ENCODE data around the gene DOCK10.
"Not testable (repeated sequence)": the region's sequence is repeated elsewhere in the genome, so short reads cannot be mapped to it uniquely, and the experiment has no call there.

The DOCK10 gene

GRCh38 chr2:224946895-224947294 lies 95.4 kb downstream of the DOCK10 start:
- no peak for DNase-seq (ENCODE audit: low spot score)

GRCh38 chr2:224944707-224945547 lies 97.3 kb downstream of the DOCK10 start:
- DNase-seq (ENCODE audit: low spot score), result no peak

GRCh38 chr2:224943601-224944041 lies 98.6 kb downstream of the DOCK10 start:
- DNase-seq (ENCODE audit: low spot score), result not testable (repeated sequence)

DNA sequence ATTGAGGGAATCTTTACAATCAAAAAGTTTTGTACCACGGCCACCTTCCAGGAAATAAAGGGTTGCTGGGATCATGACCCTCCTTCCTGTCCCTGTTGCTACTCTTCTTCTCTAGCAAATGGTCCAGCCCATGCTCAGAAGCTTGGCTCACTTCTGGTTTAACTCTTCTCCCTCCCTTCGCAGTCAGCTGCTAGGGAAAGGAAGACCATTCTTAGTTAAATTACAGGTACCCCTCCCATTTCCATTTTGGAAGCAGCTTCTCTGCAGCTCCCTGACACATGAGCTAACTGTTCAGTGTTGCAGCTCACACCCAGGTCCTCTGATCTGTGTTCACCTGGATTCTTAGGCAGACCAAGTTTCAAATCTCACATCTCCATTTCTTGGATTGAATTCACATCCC lies 100.3 kb downstream of the DOCK10 start:
- no peak for DNase-seq (ENCODE audit: low spot score)

DNA sequence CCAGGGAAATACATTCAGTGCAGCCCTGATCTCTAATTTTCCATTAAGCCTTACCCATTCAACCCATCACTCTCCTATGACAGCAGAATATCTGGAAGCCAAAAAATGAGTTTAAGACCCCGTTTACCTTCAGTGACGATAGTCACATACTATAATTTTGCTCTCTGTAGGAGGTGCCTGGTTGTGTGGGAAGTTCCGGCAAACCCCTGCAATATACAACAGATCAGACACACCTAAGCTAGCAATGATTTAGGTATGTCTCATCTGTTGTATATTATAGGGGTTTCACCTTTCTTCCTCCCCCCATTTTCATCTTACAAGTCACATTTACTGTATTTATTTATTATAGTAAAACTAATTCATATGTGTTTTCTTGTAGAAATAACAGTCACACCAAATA lies 101.7 kb downstream of the DOCK10 start:
- no peak for DNase-seq (ENCODE audit: low spot score)

GRCh38 chr2:224938651-224939182 lies 103.6 kb downstream of the DOCK10 start:
- no peak for DNase-seq (ENCODE audit: low spot score)

DNA sequence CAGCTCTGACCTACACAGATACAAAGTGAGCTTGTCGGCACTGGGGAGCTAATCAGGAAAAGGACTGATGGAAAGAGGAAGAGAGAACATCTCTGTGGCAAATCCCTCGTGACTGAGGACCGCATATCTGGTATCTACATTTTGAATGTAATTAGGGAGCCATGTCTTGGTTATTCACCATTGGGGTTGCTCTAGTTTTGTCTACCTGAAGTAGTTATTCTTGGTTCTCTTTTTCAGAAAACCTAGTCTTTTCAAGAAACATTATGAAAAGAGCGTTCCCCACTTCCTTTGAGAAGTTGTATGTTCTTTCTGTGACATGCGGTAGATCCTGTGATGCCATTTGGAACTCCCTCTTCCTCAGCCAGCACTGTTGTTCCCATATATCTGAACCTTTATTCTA lies 104.4 kb downstream of the DOCK10 start:
- no peak for DNase-seq (ENCODE audit: low spot score)

GRCh38 chr2:224934526-224935188 lies 107.6 kb downstream of the DOCK10 start:
- DNase-seq (ENCODE audit: low spot score), result no peak

DNA sequence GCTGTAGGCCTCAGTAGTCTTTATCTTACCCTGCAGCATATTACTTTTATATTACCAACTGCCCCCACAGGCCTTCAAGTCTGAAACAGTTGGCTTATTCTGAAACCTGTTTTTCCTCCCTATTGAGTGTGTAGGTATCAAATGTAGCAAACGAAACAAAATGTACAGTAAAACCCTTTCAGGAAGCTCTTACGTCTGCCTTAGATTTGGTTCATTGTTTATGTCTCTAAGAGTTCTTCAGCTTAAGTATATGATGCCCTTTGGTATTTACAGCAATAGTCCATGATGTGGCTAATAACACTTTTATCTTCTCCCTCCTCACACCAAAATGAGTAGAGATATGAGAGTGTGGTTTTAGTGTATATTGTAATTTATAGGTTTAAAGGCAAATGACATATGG lies 108.8 kb downstream of the DOCK10 start:
- DNase-seq (ENCODE audit: low spot score), result no peak

- DNase-seq (ENCODE audit: low spot score), result no peak
Measured at GRCh38 chr2:224932522-224932921, 109.7 kb downstream of the DOCK10 start.

GRCh38 chr2:224931956-224932355 lies 110.3 kb downstream of the DOCK10 start:
- no peak for DNase-seq (ENCODE audit: low spot score)

DNA sequence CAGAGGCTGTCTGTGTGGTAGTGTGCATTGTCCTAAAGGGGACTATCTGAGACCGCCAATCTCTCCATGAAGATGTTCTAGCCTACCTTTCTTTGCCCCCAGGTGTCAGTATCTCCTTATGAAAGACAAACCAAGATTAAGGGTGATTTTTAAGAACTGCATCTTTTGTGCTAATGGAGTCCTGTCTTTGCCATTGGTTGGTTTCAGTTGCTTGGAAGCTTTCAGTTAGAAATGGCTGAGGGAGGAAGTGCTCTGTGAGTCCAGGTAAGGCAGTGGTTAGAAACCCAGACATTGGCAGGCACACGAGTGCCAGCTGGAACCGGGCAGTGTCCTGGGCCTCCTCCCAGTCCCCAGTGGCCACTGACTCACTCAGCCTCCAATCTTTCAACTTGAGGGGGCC lies 111.3 kb downstream of the DOCK10 start:
- no peak for DNase-seq (ENCODE audit: low spot score)

- DNase-seq (ENCODE audit: low spot score), result no peak
Measured at GRCh38 chr2:224930124-224930523, 112.1 kb downstream of the DOCK10 start.

DNA sequence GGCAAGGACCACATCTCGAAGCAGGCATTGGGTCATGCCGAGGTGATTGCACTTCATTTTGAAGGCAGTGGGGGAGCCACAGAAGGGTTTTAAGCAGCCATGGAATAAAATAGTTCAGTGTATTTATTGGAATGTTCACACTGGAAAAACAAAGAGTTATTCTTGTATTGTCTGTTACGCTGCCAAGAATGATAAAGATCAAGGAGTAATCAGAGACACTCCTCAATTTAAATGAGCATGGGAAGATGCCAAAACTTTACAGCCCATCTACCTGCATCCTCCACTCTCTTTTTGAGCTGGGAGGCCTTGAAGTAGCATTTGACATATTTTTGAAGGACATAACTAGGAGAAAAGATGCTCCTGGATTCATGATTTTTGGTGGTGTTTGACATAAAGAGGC lies 112.8 kb downstream of the DOCK10 start:
- DNase-seq (ENCODE audit: low spot score), result no peak

DNA sequence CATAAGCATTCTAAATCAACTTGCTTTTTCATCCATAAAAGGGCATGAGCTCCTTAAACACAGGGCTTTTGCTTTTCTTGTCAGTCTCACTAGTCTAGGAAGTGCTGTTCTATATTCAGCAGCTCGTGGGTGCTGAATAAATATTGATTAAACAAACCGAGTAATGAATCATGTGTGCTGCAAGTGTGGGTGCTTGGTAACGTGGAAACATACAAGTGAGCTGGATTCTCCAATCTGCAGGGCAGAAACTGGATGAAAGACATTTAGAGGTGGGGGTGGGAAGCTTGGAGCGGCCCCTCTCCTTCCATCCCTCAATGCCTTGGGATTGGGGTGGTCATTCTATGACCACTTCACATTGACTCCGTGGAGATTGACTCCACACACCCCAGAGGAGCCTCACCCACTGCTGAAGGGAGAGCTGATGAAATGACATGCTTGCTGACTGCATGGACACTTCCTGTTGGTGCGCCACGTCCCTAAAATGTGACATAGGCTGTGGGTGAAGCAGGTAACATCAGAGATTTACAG lies 114.6 kb downstream of the DOCK10 start:
- no peak for DNase-seq (ENCODE audit: low spot score)

GRCh38 chr2:224927011-224927410 lies 115.3 kb downstream of the DOCK10 start:
- DNase-seq (ENCODE audit: low spot score), result no peak

GRCh38 chr2:224925810-224926100 lies 116.5 kb downstream of the DOCK10 start:
- DNase-seq (ENCODE audit: low spot score), result no peak

DNA sequence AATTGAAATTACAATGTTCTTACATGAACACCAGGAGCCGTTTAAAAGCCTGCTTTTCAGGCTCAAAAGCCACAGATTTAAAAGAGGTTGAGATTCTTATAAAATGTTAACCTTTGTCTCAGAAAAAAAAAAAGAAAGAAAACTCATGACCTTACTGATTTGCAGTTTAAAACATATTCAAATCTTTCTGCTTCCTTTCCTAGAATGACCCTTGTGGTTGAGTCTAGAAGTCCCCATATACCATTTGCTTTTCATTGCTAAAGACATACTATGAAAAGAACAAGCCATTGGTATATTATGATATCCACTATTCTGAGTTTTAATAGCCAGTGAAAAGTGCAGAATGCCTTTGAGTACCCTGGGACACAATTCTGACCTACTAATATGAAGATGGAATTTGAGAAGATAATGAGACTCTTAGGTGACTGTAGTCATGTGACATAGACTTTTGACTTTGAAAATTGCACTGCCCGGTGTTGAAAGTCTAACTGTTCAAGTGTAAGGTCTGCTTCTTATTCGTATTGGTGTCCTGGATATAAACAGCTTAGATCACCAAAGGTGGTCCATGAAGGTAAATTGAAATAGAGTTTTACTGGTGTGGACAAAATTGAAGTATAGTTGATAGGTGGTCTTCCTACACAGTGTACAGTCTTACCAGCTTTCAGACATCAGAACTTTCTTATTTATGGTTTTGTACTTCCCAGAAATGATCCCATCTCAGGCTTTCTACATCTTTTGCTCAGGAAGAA lies 117.0 kb downstream of the DOCK10 start:
- no peak for DNase-seq (ENCODE audit: low spot score)

- no peak for DNase-seq (ENCODE audit: low spot score)
Measured at GRCh38 chr2:224924631-224925030, 117.6 kb downstream of the DOCK10 start.

- DNase-seq (ENCODE audit: low spot score), result no peak
Measured at GRCh38 chr2:224922142-224922727, 120.0 kb downstream of the DOCK10 start.

- DNase-seq (ENCODE audit: low spot score), result no peak
Measured at GRCh38 chr2:224919472-224920110, 122.7 kb downstream of the DOCK10 start.

All from HuH-7.5 (cell line).